ENCODE results near the gene DPEP2NB. TPM values are rescaled to one million over a fixed set of nuclear protein-coding genes. Genes with fewer than 3 reads are reported as not detected.

DPEP2NB gene
- total RNA-seq, 1 experiment from 2014 or later, result not detected

DNA sequence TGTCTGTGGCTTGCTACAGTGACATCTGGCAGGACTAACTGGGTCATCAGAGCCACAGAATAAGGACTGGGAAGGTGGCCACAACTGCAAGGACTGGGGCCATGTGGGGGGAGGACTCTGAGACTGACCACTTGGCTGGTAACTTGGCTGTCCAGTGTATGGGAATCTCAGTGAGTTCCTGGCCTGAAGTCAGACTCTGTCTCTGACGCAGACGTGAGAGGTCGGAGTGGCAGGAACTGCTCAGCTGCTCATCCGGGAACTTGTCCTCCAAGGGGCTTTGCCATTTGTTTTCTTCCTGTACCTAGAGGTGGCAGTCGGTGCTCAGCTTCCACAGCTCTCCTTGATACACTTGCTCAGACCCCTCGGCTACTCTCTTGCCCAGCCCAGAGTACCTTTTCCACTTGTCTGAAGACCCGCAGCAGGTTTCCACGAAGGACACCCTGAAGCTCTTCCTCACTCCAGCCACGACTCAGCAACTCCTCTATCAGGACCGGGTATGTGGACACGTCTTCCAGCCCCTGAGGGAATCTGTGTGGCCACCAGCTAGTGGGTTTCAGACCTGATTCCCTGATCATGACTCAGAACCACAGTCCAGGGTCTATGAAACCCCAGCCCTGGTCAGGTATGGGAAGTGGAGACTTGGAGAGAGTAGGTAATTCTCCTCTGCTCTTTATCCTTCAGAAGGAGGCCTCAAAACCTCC is 28.1 kb downstream of the DPEP2NB start:
- DNase-seq (ENCODE audit: low read depth, low spot score) (no peak), ATAC-seq (no peak)
- Histone ChIP-seq H3K4me1 (ENCODE audit: control insufficient read depth in 1 of 2, insufficient read depth in 2 of 2, low read length in 2 of 2) (no peaks in the 10 kb centered on the region), H2AFZ (ENCODE audit: low read depth, low read length, poor library complexity, severe bottlenecking) (no peak overlapping the region), H3K4me2 (ENCODE audit: low read length) (no peak overlapping the region), H3K9me3 (ENCODE audit: control insufficient read depth in 1 of 2, insufficient read depth in 1 of 2, low read depth in 1 of 2, low read length in 2 of 2) (no peaks in the 10 kb centered on the region), H3K9me2 (ENCODE audit: insufficient read depth) (no peaks in the 10 kb centered on the region), H3K36me3 (ENCODE audit: control insufficient read depth in 1 of 2, insufficient read depth in 2 of 2, low read length in 2 of 2) (no peaks in the 10 kb centered on the region), H3K27me3 (ENCODE audit: insufficient read depth, low read length) (no peaks in the 10 kb centered on the region), H3K79me2 (ENCODE audit: insufficient read depth, low read length) (no peaks in the 10 kb centered on the region), H3K9ac (ENCODE audit: low read length) (no peak overlapping the region), H3K4me3 (replicated peaks in 1 of 2; ENCODE audit: low read depth in 1 of 2, low read length in 2 of 2) (no peak overlapping the region), H3K27ac (ENCODE audit: low read depth, low read length) (no peak overlapping the region), H4K20me1 (ENCODE audit: insufficient read depth) (no peaks in the 10 kb centered on the region)
- CTCF ChIA-PET, result interaction anchor here (0.6 kb wide), 1 partner anchor 53 kb away, joined by 3 read pairs; no protein-coding TSS in a partner anchor
- RAD21 ChIA-PET (ENCODE audit: low non-redundant PET in 1 of 2, low total read pairs in 2 of 2, uncharacterized antibody in 2 of 2, unreplicated experiment in 2 of 2), result no interaction called here
- POLR2A ChIA-PET, result no interaction called here
- BruUV-seq (replicated peaks), result no TSS peak
- TF ChIP-seq POLR2AphosphoS5 (IDR thresholded peaks at IDR 0.05; ENCODE audit: low read depth, low read length), result no peak
- TF ChIP-seq, protein P1, sequence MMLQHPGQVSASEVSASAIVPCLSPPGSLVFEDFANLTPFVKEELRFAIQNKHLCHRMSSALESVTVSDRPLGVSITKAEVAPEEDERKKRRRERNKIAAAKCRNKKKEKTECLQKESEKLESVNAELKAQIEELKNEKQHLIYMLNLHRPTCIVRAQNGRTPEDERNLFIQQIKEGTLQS (IDR thresholded peaks at IDR 0.05), result no peak
- TF ChIP-seq EGR1 (IDR thresholded peaks at IDR 0.05; ENCODE audit: low read depth), result no peak
- TF ChIP-seq EZH2phosphoT487 (IDR thresholded peaks at IDR 0.05; ENCODE audit: borderline replicate concordance), result no peak
- TF ChIP-seq POLR2A (IDR thresholded peaks at IDR 0.05; ENCODE audit: borderline replicate concordance, extremely low read depth, insufficient read depth, insufficient read length), result no peak
- TF ChIP-seq CBX3 (IDR thresholded peaks at IDR 0.05; ENCODE audit: low read depth), result no peak
- TF ChIP-seq CEBPB (IDR thresholded peaks at IDR 0.05; ENCODE audit: low read depth), result no peak
- no peak for TF ChIP-seq SP1 (IDR thresholded peaks at IDR 0.05; ENCODE audit: low read depth)
- TF ChIP-seq, protein P2, sequence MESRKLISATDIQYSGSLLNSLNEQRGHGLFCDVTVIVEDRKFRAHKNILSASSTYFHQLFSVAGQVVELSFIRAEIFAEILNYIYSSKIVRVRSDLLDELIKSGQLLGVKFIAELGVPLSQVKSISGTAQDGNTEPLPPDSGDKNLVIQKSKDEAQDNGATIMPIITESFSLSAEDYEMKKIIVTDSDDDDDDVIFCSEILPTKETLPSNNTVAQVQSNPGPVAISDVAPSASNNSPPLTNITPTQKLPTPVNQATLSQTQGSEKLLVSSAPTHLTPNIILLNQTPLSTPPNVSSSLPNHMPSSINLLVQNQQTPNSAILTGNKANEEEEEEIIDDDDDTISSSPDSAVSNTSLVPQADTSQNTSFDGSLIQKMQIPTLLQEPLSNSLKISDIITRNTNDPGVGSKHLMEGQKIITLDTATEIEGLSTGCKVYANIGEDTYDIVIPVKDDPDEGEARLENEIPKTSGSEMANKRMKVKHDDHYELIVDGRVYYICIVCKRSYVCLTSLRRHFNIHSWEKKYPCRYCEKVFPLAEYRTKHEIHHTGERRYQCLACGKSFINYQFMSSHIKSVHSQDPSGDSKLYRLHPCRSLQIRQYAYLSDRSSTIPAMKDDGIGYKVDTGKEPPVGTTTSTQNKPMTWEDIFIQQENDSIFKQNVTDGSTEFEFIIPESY (IDR thresholded peaks at IDR 0.05; ENCODE audit: extremely low read depth, insufficient replicate concordance, low read length), result no peak
- no peak for TF ChIP-seq SRF (IDR thresholded peaks at IDR 0.05; ENCODE audit: low read depth)
- TF ChIP-seq, protein P3, sequence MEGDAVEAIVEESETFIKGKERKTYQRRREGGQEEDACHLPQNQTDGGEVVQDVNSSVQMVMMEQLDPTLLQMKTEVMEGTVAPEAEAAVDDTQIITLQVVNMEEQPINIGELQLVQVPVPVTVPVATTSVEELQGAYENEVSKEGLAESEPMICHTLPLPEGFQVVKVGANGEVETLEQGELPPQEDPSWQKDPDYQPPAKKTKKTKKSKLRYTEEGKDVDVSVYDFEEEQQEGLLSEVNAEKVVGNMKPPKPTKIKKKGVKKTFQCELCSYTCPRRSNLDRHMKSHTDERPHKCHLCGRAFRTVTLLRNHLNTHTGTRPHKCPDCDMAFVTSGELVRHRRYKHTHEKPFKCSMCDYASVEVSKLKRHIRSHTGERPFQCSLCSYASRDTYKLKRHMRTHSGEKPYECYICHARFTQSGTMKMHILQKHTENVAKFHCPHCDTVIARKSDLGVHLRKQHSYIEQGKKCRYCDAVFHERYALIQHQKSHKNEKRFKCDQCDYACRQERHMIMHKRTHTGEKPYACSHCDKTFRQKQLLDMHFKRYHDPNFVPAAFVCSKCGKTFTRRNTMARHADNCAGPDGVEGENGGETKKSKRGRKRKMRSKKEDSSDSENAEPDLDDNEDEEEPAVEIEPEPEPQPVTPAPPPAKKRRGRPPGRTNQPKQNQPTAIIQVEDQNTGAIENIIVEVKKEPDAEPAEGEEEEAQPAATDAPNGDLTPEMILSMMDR (IDR thresholded peaks at IDR 0.05 in 2 of 3, conservative IDR thresholded peaks at IDR 0.05 in 1 of 3; ENCODE audit: borderline replicate concordance in 1 of 3, insufficient read depth in 1 of 3, low read depth in 2 of 3, low read length in 2 of 3), result no peak
- no peak for TF ChIP-seq ZFX (IDR thresholded peaks at IDR 0.05)
- TF ChIP-seq TCF7L2 (IDR thresholded peaks at IDR 0.05; ENCODE audit: borderline replicate concordance, extremely low read depth, insufficient read depth, insufficient read length), result no peak
- TF ChIP-seq JUND (IDR thresholded peaks at IDR 0.05), result no peak
- no peak for TF ChIP-seq YY1 (IDR thresholded peaks at IDR 0.05; ENCODE audit: extremely low read depth, insufficient replicate concordance, low read depth, low read length)
- TF ChIP-seq, protein P4, sequence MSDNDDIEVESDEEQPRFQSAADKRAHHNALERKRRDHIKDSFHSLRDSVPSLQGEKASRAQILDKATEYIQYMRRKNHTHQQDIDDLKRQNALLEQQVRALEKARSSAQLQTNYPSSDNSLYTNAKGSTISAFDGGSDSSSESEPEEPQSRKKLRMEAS (IDR thresholded peaks at IDR 0.05), result no peak
- intact Hi-C loops (cut with micrococcal nuclease), result no loop called here

All from HCT116 (cell line).